GM23248 (cell line): ENCODE measurements around the gene HEATR1.

ENCODE experiments used
- EZH2 ChIP-seq: fragments of 200-600 bp; sonication (generic); IDR thresholded peaks from 2 replicates; pipeline ENCODE4 v1.6.1; 2018; ENCODE audit warnings: antibody characterized with exemption, mild to moderate bottlenecking; ENCODE audit not compliant: insufficient read depth, poor library complexity, severe bottlenecking
- EZH2phosphoT487 ChIP-seq: fragments of 200-600 bp; sonication (generic); IDR thresholded peaks from 2 replicates; pipeline ENCODE4 v1.6.1; 2018; ENCODE audit warnings: antibody characterized with exemption, moderate library complexity, mild to moderate bottlenecking, low read depth; ENCODE audit not compliant: insufficient read depth

GRCh38 chr1:236636017-236636416 is 31.7 kb upstream of the HEATR1 start:
- no peak for TF ChIP-seq EZH2
- TF ChIP-seq EZH2phosphoT487 = no peak
